GM12891 (cell line): ENCODE results near the gene RHEB.

ENCODE experiments used
- POLR2A ChIP-seq: IDR thresholded peaks from 2 replicates; pipeline ENCODE4 v1.6.1; 2011; ENCODE audit warnings: low read depth, low read length, control low read depth
- POLR2AphosphoS5 ChIP-seq: IDR thresholded peaks from 2 replicates; pipeline ENCODE4 v1.6.1; 2011; ENCODE audit warnings: low read depth, low read length, control low read depth
- TAF1 ChIP-seq: IDR thresholded peaks from 2 replicates; pipeline ENCODE4 v1.6.1; 2011; ENCODE audit warnings: low read depth, low read length, control low read depth

- TF ChIP-seq POLR2A (no peak), TAF1 (no peak), POLR2AphosphoS5 (no peak)
These were observed 14.3 kb downstream of the RHEB start for GRCh38 chr7:151505433-151505832.
